Activated T-helper 1 cell treated with Interleukin-2 at 50 U/mL for 16 hours (primary cell): ENCODE measurements around the gene UNC13B.
"Not testable (repeated sequence)": the region's sequence is repeated elsewhere in the genome, so short reads cannot be mapped to it uniquely, and the experiment has no call there.

Source experiments
- DNase-seq: peaks from one replicate; pipeline ENCODE4 v3.0.0-alpha.2; 2020; ENCODE audit warnings: low read depth

The UNC13B gene

GRCh38 chr9:35163413-35163812 lies 1.6 kb downstream of the UNC13B start:
- DNase-seq, result no peak

DNA sequence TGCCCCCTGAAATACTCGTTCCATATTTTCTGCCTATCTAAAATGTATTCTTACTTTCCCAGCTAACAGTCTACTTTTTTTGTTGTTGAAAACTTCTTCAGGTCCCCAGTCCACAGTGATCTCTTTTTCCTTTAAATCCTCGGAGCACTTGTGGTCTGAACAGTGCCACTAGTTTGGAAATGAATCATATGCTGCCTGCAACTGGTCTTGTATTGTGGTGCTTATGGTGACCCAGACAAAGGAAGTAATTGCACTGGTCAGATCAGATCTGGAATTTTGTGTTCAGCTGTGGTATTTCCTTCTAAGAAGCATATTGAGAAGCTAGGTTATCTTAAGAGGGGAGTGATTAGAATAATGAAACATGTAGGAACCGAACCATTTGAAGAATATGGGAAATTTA lies 2.9 kb downstream of the UNC13B start:
- no peak for DNase-seq

DNA sequence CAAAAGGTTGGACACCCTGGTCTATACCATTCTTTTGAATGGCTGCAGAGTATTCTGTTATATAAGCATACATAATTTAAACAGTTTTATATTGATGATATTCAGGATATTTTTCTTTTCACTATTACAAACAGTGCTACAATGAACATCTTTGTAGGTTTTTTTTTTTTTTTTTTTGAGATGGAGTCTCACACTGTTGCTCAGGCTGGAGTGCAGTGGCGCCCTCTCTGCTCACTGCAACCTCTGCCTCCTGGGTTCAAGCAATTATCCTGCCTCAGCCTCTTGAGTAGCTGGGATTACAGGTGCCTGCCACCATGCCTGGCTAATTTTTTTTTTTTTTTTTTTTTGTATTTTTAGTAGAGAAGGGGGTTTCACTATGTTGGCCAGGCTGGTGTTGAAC lies 5.6 kb downstream of the UNC13B start:
- DNase-seq, result not testable (repeated sequence)

GRCh38 chr9:35168963-35169362 lies 7.2 kb downstream of the UNC13B start:
- no peak for DNase-seq

DNA sequence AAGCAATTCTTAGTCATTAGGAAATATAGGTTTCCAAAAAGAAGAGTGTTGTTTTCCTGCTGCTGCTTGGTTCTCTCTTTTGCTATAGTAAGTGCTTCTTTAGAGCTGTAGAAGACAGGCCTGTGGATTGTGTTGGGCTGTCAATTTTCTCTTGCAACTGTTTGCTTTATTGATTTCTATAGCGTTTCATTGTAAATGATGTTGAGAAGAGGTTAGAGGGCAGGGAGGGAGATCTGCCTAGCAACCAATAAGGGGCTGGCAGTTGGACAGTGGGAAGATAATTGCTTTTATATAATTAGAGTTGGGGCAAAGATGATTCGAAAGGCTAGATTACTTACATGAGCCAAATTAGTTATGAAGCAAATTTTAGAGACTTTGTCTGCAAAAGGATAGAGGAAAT lies 11.1 kb downstream of the UNC13B start:
- no peak for DNase-seq

DNA sequence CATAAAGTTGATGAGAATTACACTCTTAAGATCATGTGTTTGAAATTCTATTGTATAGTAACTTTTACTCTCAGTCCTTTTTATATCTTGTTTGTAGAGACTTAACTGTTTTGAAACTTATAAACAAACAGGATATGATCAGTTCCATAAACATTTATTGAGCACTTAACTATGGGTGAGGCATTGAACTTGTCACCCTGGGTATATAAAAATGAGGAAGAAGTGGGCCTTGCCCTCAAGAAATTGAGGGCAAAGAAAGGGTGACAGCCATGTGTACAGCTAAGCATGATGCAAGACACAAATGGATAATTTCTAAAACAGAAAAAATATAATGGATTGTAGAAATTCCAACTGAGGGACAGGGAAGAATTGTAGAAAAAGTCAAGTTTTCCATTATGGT lies 15.7 kb downstream of the UNC13B start:
- DNase-seq, result no peak

GRCh38 chr9:35179347-35180280 lies 17.8 kb downstream of the UNC13B start:
- no peak for DNase-seq

DNA sequence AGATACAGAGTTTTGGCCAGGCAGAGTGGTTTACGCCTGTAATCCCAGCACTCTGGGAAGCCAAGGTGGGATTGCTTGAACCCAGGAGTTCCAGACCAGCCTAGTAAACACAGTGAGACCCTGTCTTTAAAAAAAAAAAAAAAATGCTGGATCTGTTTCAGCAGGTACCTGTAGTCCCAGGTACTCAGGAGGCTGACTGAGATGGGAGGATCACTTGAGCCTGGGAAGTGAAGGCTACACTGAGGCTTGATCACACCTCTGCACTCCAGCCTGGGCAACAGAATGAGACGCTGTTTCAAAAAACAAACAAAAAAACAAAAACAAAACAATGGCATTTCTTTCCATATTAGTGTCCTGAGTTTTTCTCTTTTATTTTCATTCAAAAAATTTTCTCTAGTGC lies 19.0 kb downstream of the UNC13B start:
- DNase-seq, result no peak

DNA sequence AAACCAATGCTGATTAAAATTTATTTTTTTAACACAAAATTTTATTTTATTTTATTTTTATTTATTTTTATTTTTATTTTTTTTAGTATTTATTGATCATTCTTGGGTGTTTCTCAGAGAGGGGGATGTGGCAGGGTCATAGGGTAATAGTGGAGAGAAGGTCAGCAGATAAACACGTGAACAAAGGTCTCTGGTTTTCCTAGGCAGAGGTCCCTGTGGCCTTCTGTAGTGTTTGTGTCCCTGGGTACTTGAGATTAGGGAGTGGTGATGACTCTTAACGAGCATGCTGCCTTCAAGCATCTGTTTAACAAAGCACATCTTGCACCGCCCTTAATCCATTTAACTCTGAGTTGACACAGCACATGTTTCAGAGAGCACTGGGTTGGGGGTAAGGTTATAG lies 20.6 kb downstream of the UNC13B start:
- not testable (repeated sequence) for DNase-seq

- DNase-seq, result not testable (repeated sequence)
Measured at GRCh38 chr9:35182996-35183754, 21.4 kb downstream of the UNC13B start.

GRCh38 chr9:35183755-35184480 lies 22.1 kb downstream of the UNC13B start:
- DNase-seq, result not testable (repeated sequence)

DNA sequence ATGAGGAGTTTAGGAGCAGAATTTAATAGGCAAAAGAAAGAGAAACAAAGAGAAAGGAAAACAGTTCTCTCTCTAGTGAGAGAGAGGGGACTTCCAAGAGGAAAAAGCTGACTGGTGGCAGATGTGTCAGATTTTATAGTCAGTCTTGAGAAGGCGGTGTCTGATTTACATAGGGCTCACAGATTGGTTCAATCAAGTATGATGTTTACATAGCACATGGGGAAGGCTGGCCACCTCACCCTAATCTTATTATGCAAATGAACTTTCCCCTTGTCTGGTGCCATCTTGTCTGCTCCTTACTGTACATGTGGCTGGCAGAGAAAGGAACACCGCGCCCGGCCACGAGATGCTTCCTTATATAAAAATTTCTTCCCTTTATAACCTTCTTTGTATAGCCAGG lies 24.7 kb downstream of the UNC13B start:
- DNase-seq, result no peak

GRCh38 chr9:35190203-35190602 lies 28.4 kb downstream of the UNC13B start:
- DNase-seq, result no peak

DNA sequence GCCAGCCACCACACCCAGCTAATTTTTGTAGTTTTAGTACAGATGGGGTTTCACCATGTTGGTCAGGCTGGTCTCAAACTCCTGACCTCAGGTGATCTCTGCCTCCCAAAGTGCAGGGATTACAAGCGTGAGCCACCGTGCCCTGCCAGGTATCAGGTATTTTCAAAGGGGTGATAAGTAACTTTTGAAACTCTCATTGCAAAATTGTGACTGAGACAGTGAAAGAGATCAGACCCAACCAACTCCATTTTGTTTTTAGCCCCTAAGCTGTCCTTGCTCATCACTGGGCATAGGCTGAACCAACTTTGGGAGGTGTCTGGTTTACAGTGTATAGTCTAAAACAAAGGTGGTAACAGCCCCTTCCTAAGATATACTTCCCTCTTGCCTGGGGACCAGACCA lies 29.3 kb downstream of the UNC13B start:
- no peak for DNase-seq

DNA sequence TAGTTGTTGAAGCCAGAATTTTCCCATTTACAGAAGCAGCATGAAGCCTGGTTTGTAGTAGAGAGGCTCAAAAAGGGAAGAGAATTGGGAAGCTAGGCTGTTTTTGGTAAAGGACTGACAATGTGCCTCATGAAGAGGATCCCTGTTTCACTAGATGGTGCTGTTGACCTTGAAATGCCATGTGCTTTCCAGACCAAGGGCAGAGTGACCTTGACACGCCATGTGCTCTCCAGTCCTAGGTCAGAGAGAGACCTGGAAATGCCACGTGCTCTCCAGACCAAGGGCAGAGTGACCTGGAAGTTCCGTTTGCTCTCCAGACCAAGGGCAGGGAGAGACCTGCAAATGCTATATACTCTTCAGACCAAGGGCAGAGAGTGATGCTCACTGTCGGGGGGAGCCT lies 32.0 kb downstream of the UNC13B start:
- DNase-seq, result no peak

- no peak for DNase-seq
Measured at GRCh38 chr9:35195683-35196082, 33.9 kb downstream of the UNC13B start.

- DNase-seq, result no peak
Measured at GRCh38 chr9:35198191-35198590, 36.4 kb downstream of the UNC13B start.

DNA sequence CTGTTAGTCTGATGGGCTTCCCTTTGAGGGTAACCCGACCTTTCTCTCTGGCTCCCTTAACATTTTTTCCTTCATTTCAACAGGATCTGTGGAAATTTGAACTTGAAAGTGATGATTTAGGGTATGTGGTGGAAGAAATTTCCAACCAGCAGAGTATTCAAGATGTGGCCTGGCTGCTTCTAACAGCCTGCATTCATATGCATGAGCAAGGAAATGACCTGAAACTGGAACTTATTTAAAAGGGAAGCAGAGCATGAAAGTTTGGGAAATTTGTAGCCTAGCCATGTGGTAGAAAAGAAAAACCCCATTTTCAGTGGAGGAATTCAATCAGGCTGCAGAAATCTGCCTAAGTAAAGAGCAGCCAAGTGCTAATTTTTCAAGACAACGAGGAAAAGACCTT lies 41.7 kb downstream of the UNC13B start:
- no peak for DNase-seq

DNA sequence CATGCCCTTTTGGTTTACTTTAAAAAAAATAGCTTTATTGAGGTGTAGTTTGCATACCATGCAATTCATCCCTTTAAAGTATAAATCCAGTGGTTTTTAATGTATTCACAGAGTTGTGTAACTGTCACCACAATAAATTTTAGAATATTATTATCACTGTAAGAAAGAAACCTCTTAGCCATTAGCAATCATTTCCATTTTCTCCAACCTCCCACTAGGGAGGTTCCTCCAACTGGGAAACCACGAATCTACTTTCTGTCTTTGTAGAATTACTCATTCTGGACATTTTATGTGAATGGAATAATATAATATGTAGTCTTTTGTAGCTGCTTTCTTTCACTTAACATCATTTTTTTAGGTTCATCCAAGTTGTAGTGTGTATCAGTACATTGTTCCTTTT lies 43.5 kb downstream of the UNC13B start:
- DNase-seq, result no peak

DNA sequence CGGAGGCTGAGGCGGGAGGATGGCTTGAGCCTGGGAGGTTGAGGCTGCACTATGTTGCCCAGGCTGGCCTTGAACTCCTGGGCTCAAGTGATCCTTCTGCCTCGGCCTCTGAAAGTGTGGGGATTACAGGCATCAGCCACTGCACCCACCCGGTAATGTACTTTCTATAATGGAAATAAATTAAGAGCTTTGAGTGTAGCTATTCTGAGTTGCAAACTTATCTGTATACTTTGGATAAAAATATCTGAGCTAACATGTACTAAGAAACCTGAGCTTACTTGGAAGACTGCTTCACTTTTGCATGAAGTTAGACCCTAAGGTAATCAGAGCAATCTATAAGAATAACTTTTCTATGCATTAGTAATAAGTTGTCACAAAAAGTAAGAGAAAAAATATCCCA lies 50.0 kb downstream of the UNC13B start:
- no peak for DNase-seq

DNA sequence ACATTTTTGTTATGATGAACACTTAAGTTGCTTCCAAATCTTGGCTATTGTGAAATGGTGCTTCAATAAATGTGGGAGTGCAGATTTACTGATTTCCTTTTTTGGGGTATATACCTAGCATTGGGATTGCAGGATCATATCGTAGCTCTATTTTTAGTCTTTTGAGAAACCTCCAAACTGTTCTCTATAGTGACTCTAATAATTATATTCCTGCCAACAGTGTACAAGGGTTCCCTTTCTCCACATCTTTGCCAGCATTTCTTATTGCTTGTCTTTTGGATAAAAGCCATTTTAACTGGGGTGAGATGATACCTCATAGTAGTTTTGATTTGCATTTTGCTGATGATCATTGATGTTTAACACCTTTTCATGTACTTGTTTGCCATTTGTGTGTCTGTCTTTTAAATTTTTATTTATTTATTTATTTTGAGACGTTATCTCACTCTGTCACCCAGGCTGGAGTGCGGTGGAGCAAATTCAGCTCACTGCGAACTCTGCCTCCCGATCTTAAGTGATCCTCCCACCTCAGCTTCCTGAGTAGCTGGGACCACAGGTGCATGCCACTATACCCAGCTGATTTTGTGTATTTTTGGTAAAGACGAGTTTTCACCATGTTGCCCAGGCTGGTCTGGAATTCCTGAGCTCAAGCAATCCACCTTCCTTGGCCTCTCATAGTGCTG lies 59.0 kb downstream of the UNC13B start:
- DNase-seq, result no peak

GRCh38 chr9:35225677-35226076 lies 63.9 kb downstream of the UNC13B start:
- DNase-seq, result no peak
